Dermis blood vessel endothelial cell (primary cell): Measurements from ENCODE around the gene RIN2. TPM values are rescaled to one million over a fixed set of nuclear protein-coding genes. Genes with fewer than 3 reads are reported as not detected.
"Not testable (repeated sequence)": the region's sequence is repeated elsewhere in the genome, so short reads cannot be mapped to it uniquely, and the experiment has no call there.

Experiments used
- DNase-seq: peaks from one replicate; pipeline ENCODE4 v3.0.0; 2010
- total RNA-seq: library from RNA; depleted of rRNA; stranded (reverse); fragments of >200 nt; gene quantifications from 2 replicates; pipeline ENCODE4 v1.2.3, GENCODE V29; 2014

RIN2 gene
- total RNA-seq, 1 donor from 2014 or later = 111 TPM

- no peak for DNase-seq
Measured at GRCh38 chr20:19738951-19739350, 19.1 kb upstream of the RIN2 start.

GRCh38 chr20:19739351-19739750 is 18.7 kb upstream of the RIN2 start:
- DNase-seq = no peak

- DNase-seq = no peak
Measured at GRCh38 chr20:19740512-19740911, 17.5 kb upstream of the RIN2 start.

DNA sequence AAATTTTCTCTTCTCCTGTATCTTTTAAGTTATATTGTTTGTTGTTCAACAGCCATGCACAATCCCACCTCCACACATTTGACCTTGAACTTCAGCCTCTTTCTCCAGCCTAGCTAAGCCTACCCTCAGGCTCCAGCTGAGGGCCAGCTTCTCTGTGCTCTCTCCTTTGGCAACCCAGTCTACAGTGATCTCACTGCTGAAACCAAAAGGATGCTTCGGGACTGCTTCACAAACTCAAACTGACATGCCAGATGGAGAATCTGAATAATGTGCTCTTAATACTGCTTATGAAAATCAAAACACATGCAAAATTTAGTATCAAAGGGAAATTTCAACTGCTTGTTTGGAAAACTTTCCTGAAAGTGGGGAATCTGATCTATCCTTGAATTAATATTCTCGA is 16.1 kb upstream of the RIN2 start:
- no peak for DNase-seq

- no peak for DNase-seq
Measured at GRCh38 chr20:19742974-19743639, 15.0 kb upstream of the RIN2 start.

- DNase-seq = no peak
Measured at GRCh38 chr20:19743640-19743995, 14.4 kb upstream of the RIN2 start.

DNA sequence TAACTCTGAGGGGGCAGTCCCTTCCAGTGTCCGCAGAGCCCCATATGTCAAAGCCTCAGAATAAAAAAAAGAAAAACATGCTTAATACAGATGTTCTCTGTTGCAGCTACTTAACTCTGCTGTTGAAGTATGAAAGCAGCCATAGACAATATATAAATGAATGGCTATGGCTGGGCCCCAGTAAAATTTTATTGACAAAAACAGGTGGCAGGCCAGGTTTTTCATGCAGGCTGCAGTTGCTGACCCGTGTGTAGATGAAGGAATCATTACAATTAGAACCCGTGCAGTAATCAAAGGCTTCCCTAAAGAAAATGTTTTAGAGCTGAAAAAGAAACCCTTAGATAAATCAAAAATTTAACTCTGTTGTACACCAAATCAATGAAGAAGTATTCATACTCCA is 13.0 kb upstream of the RIN2 start:
- DNase-seq = no peak

DNA sequence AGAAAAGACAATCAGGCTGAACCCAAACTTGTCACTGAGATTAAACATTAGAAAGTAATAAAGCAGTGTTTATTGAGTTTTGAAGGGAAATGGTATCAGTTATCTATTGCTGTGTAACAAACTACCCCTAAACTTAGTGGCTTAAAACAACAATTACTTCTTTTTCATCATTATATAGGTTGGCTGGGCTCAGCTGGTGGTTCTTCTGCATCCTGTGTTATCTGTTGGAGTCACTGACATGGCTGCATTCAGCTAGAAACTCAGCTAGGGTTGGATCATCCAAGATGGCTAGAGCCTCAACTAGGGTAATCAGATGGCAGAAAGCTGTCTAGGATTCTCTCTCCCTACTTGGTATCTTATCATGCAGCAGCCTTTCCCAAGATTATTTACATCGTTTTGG is 12.5 kb upstream of the RIN2 start:
- no peak for DNase-seq

- no peak for DNase-seq
Measured at GRCh38 chr20:19746396-19746795, 11.7 kb upstream of the RIN2 start.

DNA sequence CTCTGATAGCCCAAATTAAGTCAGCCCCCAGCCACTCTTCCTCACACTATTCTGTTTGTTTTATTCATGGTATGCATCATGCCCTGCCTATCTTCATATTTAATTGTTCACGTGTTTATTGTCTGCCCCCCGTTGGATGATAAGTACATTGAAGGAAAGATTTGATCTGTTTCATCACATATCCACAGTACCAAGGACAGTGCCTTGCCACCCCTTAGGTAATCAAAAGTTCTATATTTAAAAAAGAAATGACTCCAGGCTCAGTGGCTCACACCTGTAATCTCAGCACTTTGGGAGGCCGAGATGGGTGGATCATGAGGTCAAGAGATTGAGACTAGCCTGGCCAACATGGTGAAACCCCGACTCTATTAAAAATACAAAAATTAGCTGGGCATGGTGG is 10.2 kb upstream of the RIN2 start:
- no peak for DNase-seq

GRCh38 chr20:19748681-19749080 is 9.4 kb upstream of the RIN2 start:
- DNase-seq = no peak

DNA sequence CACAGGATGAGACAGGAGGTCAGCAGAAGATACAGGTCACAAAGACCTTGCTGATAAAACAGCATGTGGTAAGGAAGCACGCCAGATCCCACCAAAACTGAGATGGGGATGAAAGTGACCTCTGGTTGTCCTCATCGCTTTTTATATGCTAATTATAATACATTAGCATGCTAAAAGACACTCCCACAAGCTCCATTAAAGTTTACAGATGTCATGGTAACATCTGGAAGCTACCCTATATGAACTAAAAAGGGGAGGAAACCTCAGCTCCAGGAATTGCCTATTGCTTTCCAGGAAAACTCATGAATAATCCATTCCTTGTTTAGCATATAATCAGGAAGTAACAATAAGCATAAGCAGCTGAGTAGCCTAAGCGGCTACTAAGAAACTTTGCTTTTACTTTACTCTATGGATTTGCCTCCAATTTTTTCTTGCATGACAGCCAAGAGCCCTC is 8.4 kb upstream of the RIN2 start:
- DNase-seq = no peak

DNA sequence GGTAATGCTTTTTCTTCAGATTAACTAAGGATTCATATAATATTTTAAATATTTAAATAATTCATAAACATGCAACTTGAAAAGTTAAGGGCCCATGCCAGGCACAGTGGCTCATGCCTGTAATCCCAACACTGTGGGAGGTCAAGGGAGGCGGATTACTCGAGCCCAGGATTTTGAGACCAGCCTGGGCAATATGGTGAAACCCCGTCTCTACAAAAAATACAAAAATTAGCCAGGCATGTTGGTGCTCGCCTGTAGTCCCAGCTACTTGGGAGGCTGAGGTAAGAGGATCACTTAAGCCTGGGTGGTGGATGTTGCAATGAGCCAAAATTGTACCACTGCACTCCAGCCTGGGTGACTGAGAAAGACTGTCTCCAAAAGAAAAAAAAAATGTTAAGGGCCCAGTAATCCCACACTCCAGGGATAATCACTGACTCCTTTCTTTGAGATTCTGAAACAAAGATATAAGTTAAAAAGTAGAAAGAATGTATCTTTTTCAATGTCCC is 7.9 kb upstream of the RIN2 start:
- no peak for DNase-seq

DNA sequence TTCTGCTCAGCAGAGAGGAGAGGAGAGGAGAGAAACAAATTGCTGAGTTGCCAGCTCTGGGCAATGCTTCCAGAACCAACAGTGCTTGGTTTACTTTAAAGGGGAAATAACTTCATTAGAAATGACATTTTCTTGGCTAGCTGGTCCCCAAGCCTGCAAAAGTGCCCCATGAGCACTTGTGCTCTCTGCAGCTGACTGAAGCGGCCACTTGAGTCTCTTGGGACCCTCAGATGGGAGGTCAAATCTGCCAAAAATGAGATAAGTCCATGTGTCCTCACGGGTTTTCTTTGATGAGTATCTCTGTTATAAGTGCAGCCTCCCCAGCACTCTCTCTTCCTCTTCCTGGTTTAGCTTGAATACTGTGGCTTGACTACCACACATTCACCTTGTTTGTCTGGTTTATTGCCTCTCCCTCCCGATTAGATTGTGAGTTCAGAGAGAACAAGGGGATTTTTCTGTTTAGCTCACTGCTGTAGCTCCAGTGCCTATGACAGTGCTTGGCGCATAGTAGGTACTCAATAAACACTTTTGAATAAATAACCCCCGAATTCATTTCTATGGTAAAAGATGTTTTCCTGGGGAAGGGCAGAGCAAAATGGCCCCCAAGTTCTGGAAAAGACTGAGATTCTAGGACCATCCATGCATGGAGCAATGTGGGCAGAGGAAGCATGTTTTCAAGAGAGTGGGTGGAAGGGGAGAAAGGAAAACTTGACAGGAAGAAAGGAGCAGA is 7.0 kb upstream of the RIN2 start:
- no peak for DNase-seq

DNA sequence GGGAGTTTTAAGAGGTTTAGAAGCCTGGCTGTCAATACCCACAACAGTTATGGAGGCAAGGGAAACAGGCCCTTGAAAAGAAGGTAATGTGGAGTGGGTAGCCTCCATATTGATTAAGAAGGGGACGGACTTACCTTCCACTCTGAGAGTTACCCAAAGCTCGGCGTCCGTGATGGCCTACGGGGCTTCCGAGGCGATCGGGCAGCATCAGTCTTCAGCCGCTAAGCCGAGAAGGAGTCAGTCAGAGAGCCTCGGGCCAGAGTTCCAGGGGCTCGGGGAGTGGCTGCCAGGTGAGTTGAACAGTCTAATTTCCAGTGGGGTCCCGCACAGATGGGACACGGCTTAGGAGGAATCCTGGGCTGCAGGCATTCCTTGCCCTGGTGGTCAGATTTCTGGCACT is 3.9 kb upstream of the RIN2 start:
- DNase-seq = not testable (repeated sequence)

GRCh38 chr20:19756761-19757486 is 1.1 kb upstream of the RIN2 start:
- no peak for DNase-seq

GRCh38 chr20:19757487-19758132 is 448 bp upstream of the RIN2 start:
- peak; percentile 91 for DNase-seq

DNA sequence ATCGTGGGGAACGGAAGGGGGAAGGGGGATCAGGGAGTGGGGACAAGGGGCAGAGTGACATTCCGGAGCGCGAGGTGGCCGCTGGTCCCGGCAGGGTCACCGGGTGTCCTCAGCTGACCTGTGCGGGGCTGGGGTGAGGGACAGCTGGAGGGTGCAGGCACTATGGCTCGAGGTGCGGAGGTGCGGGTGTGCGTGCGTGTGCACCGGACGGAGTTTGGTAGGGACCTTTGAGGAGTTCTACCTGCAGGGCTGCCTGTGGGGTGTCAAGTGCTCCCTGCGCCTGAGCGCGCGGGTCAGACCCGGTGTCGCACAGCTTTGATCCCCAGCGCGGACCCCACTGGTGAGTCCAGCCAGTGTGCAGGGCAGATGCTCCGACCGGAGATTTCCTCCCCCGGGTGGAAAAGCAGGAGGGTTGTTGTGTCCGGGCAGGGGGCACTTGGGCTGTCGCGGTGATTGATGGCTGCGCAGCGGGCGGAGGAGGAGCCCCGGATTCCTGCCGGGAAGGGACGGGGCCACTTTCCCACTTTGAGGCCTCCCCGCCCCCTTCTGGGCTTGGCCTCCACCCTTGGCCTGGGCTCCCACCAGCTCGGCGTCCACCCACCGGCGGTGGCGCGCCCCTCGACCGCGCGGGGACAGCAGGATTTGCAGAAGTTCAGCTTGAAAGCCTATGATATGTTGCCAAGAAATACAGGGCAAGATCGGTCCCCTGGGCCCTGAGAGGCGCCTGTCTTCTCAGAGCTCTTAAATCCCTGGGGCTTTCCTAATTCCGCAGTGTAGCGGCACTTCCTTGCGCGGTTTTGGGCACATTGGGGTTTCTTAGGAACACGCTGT is 658 bp downstream of the RIN2 start:
- DNase-seq = peak; percentile 44

GRCh38 chr20:19760371-19760721 is 2.3 kb downstream of the RIN2 start:
- DNase-seq = no peak

- no peak for DNase-seq
Measured at GRCh38 chr20:19761326-19761725, 3.3 kb downstream of the RIN2 start.

DNA sequence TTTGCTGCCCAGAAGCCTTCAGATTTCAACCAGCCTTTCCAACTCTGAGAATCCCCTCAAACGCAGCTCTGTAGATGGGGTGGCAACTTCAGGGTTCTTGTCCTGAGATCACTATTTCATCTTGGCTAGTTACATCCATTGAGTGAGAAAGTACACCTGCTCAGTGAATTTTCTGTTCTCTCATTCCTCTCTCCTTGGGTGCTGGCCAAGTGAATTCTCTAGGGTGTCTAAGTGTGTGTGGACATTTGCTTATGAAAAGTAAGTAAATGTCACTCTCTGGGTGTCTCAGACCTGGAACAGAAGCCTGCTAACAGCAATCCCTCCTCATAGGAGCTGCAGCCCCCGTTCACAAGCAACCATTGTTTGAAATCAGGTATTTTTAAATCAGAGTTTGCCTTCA is 3.8 kb downstream of the RIN2 start:
- DNase-seq = no peak

DNA sequence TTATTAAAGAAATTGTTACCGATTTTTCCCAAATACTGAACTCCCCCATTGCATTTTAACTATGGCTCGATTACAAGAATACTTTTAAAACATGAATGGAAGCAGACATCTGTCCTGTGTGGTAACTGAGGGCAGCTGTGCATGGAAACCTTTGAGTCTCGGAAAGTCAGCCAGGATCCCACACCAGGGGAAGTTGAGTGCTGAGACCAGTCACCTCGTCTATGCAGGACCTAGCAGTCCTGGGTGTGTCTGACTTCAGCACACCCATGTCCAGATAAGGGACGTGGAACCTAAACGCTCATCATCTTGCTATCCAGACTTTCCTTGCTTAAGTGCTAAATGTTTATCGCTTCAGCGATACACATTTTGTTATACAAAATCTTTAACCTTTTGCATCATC is 6.1 kb downstream of the RIN2 start:
- no peak for DNase-seq
